A549 (cell line): Measurements from ENCODE around the gene CES1.

Experiments
- CEBPB ChIP-seq, 2 experiments: fragments of >200 bp in 1 of 2; sonication (Bioruptor Twin) in 1 of 2; formaldehyde crosslinking in 1 of 2; IDR thresholded peaks; 2 replicates each; pipeline ENCODE4 v1.6.1; 2012 to 2016
- CHD4 ChIP-seq: fragments of 200-600 bp; sonication (generic); IDR thresholded peaks from 2 replicates; pipeline ENCODE4 v1.6.1; 2016; ENCODE audit warnings: antibody characterized with exemption, mild to moderate bottlenecking, borderline replicate concordance
- NFE2L2 ChIP-seq: fragments of 150-350 bp; conservative IDR thresholded peaks from 2 replicates; pipeline ENCODE4 v1.6.1; 2014; ENCODE audit warnings: low read length
- RAD21 ChIP-seq, 2 experiments: fragments of >200 bp in 1 of 2; sonication (Bioruptor Twin) in 1 of 2; formaldehyde crosslinking in 1 of 2; IDR thresholded peaks in 1 of 2; conservative IDR thresholded peaks in 1 of 2; 2 replicates in 1 of 2; 3 replicates in 1 of 2; pipeline ENCODE4 v1.6.1; 2012 to 2018; ENCODE audit warnings: inconsistent platforms in 1 of 2
- RNF2 ChIP-seq: fragments of 200-600 bp; sonication (generic); IDR thresholded peaks from 2 replicates; pipeline ENCODE4 v1.6.1; 2016; ENCODE audit warnings: low read depth, mild to moderate bottlenecking, antibody characterized with exemption, moderate library complexity, borderline replicate concordance
- TP53 ChIP-seq: fragments of 250-450 bp; sonication (Bioruptor Pico); IDR thresholded peaks from 2 replicates; pipeline ENCODE4 v1.5.0; 2021; ENCODE audit warnings: mild to moderate bottlenecking, moderate library complexity
- TF ChIP-seq, protein P1 (sequence below): fragments of >200 bp; sonication (Bioruptor Twin); formaldehyde crosslinking; IDR thresholded peaks from 3 replicates; pipeline ENCODE4 v1.5.1; 2016
- TF ChIP-seq, protein P2 (sequence below): fragments of >200 bp; sonication (Bioruptor Twin); formaldehyde crosslinking; IDR thresholded peaks from 3 replicates; pipeline ENCODE4 v1.6.1; 2016
- TF ChIP-seq, protein P3 (sequence below): fragments of 200-600 bp; sonication (generic); IDR thresholded peaks from 2 replicates; pipeline ENCODE4 v1.6.1; 2016; ENCODE audit warnings: antibody characterized with exemption, mild to moderate bottlenecking, moderate library complexity
- TF ChIP-seq, protein P4 (sequence below): fragments of 450-650 bp; IDR thresholded peaks from 2 replicates; pipeline ENCODE4 v1.6.1; 2014; ENCODE audit warnings: antibody characterized with exemption

DNA sequence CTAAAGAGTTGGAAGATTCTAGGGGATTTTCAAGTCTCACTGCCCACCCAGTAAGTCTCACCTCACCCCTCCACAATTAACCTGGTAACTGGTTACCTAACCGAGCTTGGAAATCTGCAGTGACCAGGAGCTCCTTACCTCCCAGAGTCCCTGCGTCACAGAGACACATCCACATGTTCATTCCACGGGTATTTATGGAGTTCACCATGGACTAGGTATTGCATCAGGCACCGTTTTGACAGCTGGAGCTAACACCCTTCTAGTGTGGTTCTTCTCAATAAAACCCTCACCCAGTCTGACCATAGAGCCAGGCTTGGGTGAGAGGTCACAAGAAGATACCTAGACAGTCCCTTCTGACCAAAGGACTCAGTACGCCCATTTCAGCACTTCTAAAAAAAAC, 40.2 kb upstream of the CES1 start:
- TF ChIP-seq, protein P1, sequence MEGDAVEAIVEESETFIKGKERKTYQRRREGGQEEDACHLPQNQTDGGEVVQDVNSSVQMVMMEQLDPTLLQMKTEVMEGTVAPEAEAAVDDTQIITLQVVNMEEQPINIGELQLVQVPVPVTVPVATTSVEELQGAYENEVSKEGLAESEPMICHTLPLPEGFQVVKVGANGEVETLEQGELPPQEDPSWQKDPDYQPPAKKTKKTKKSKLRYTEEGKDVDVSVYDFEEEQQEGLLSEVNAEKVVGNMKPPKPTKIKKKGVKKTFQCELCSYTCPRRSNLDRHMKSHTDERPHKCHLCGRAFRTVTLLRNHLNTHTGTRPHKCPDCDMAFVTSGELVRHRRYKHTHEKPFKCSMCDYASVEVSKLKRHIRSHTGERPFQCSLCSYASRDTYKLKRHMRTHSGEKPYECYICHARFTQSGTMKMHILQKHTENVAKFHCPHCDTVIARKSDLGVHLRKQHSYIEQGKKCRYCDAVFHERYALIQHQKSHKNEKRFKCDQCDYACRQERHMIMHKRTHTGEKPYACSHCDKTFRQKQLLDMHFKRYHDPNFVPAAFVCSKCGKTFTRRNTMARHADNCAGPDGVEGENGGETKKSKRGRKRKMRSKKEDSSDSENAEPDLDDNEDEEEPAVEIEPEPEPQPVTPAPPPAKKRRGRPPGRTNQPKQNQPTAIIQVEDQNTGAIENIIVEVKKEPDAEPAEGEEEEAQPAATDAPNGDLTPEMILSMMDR = no peak
- no peak for TF ChIP-seq RAD21 (conservative IDR thresholded peaks at IDR 0.05 in 1 of 2, IDR thresholded peaks at IDR 0.05 in 1 of 2)
- no peak for TF ChIP-seq TP53 (CRISPR knock-in tag)
- TF ChIP-seq, protein P2, sequence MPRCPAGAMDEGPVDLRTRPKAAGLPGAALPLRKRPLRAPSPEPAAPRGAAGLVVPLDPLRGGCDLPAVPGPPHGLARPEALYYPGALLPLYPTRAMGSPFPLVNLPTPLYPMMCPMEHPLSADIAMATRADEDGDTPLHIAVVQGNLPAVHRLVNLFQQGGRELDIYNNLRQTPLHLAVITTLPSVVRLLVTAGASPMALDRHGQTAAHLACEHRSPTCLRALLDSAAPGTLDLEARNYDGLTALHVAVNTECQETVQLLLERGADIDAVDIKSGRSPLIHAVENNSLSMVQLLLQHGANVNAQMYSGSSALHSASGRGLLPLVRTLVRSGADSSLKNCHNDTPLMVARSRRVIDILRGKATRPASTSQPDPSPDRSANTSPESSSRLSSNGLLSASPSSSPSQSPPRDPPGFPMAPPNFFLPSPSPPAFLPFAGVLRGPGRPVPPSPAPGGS = no peak
- no peak for TF ChIP-seq CEBPB (IDR thresholded peaks at IDR 0.05)
- TF ChIP-seq, protein P3, sequence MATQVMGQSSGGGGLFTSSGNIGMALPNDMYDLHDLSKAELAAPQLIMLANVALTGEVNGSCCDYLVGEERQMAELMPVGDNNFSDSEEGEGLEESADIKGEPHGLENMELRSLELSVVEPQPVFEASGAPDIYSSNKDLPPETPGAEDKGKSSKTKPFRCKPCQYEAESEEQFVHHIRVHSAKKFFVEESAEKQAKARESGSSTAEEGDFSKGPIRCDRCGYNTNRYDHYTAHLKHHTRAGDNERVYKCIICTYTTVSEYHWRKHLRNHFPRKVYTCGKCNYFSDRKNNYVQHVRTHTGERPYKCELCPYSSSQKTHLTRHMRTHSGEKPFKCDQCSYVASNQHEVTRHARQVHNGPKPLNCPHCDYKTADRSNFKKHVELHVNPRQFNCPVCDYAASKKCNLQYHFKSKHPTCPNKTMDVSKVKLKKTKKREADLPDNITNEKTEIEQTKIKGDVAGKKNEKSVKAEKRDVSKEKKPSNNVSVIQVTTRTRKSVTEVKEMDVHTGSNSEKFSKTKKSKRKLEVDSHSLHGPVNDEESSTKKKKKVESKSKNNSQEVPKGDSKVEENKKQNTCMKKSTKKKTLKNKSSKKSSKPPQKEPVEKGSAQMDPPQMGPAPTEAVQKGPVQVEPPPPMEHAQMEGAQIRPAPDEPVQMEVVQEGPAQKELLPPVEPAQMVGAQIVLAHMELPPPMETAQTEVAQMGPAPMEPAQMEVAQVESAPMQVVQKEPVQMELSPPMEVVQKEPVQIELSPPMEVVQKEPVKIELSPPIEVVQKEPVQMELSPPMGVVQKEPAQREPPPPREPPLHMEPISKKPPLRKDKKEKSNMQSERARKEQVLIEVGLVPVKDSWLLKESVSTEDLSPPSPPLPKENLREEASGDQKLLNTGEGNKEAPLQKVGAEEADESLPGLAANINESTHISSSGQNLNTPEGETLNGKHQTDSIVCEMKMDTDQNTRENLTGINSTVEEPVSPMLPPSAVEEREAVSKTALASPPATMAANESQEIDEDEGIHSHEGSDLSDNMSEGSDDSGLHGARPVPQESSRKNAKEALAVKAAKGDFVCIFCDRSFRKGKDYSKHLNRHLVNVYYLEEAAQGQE = no peak
- TF ChIP-seq, protein P4, sequence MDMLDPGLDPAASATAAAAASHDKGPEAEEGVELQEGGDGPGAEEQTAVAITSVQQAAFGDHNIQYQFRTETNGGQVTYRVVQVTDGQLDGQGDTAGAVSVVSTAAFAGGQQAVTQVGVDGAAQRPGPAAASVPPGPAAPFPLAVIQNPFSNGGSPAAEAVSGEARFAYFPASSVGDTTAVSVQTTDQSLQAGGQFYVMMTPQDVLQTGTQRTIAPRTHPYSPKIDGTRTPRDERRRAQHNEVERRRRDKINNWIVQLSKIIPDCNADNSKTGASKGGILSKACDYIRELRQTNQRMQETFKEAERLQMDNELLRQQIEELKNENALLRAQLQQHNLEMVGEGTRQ = no peak
- TF ChIP-seq CHD4 = no peak
- no peak for TF ChIP-seq NFE2L2
- TF ChIP-seq RNF2 = no peak
